HG03558 (cell line): ENCODE measurements around the gene CCDC61.

Experiments used
- ATAC-seq: cut with Tn5 transposase; IDR thresholded peaks from one replicate; pipeline ENCODE4 v1.9.1; 2021; ENCODE audit warnings: moderate number of reproducible peaks; ENCODE audit not compliant: unreplicated experiment; ENCODE audit errors: extremely low read depth

CCDC61 gene

DNA sequence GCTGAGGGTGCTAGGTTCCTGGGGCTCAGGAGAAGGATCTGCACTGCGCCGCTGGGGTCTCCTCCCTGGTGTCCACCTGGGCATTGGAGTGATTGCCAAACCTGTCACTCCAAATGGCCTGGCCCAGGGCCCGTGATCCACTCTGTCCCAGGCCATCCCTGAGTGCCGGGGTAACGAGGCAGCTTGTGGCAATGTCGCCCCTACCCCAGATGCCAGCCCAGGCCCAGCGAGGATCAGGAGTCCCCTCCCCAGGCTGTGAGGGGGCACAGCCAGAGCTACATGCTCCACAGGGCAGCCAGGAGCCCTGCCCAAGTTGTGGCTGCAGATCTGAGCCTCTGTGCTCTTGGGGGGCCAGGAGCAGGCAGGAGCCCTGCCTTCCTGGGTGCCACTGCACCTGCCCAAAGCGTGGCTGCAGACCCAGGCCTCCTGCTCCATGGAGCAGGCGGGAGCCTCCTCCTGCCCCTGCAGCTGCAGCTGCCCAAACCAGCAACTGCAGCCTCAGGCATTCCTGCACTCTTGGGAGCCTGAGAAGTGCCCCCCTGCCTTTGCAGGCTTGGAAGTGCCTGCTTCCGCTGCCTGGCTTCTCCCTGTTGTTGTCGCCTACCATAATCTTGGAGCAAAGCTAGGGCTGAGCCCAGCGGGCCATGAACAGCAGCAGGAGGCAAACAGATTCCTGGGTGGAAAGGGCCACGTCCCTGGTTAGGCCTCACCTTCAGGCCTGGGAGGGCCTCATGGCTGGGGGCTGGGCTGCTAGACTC, 40.9 kb downstream of the CCDC61 start:
- no peak for ATAC-seq

DNA sequence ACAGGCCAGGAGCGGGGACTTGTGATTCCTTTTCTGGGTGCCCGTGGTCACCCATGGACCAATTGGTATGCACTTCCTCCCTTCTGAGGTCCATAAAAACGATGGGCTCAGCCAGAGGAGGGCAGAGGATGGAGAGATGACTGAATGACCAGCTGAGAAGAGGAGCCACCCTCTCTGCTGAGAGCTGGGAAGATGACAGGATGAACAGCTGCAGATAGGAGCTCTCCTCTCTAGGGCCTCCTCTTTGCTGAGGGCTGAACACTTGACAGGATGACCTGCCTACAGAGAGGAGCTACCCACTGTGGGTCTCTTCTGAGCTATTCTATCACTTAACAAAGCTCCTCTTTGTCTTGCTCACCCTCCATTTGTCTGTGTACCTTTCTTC, 41.5 kb downstream of the CCDC61 start:
- ATAC-seq: no peak

DNA sequence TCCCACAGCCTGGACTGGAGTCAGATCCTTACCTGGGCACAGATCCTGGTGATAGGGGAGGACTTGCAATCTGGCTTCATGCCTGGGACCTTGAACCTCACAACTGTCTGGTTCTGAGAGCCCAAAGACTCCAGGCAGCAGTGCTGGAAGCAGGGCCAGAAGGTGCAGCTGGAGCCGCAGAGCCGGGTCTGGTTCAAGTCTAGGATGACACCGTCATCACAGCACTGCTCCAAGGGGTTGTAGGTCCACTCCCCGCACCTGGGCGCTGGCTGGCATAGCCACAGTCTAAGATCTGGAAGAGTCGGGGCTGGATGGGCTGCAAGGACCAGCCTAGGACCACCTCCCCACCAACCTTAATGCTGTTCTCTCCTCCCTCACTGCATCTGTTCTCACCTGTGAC, 44.9 kb downstream of the CCDC61 start:
- ATAC-seq: no peak

DNA sequence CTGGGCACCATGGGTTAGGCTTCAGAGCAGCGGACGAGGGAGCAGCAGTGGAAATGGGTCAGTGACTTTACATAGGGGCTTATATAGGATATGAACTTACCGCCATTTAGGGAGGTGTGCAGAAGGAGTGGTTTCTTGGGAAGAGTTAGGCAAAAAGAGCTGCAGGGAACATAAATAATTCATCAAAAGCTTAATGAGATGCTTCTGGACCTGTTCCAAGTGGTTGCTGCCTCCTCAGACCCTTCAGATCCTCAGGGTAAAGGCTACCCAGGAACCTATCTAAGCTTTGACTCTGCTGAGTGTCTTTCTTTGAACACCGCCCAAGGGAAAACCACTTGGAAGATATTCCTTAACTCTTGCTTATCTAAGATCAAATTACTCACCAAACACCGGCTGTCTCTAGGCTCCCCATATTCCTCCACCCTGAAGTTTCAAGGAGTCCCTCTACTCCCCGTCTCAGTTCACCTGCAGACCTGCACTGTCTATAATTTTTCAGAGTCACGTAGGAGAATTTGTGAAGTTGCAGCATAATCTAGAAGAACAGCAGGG, 45.8 kb downstream of the CCDC61 start, which contains the start of gene IGFL4:
Gene IGFL4, minus strand, starts transcription at position 51 of the 549 bp plus-strand sequence. Its CDS starts 40 bp downstream, at position 11.
- ATAC-seq: no peak

DNA sequence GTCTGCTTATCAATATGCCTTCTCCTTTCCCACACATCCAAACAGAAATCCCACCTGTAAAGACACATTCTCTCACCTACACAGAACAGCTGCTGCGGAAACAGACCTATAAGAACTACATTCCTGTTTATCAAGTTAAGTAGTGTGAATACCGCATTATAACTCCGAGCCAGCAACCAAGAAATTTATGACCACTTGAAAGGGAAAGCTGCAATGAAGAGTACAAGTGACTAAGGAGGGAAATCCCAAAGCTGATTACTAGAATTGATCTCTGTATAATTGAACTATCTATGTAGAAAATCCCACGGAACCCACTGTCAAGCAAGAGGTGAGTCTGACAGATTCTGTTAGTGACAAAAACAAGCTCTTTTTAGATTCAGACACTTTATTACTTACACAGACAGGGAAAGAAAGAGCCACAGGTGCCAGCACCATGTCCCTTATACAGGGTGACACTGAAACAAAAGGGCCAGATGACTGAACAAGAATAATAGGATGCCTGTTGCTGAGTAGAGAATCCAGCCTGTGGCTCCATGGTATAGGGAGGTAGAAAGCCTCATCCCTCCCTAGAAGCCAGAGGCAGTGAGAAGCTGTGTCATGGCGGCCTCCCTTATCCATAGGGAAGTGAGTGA, 47.1 kb downstream of the CCDC61 start:
- no peak for ATAC-seq

DNA sequence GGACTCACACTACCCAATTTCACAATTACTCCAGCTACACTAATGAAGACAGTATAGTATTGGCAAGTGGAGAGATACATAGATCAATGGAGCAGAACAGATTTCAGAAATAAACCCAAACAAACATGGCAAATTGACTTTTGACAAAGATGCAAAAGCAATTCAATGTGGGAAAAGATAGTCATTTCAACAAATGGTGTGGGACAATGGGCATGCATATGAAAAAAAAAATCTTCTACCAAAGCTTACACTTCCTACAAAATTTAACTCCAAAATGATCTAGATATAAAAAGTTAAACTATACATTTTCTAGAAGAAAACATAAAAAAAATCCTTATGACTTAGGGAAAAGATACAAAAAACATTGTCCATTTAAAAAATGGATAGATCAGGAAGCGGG, 48.3 kb downstream of the CCDC61 start:
- ATAC-seq: no peak

DNA sequence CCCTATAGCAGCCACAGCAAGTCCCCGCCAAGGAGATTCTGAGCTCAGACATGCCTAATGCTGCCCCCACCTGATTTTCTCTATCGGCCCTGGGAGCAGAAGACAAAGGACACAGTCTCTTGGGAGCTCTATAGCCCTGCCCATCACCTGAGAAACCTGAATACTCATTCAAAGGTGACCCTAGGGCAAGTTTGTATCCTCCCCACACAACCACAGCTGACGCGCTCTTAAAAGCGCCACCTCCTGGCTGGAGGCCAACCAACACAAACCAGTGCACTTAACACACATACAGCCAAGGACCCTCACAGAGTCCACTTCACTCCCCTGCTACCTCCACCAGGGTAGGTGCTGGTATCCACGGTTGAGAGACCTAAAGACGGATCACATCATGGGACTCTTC, 54.3 kb downstream of the CCDC61 start:
- no peak for ATAC-seq

- no peak for ATAC-seq
These were observed 57.6 kb downstream of the CCDC61 start for GRCh38 chr19:46052896-46053295.

DNA sequence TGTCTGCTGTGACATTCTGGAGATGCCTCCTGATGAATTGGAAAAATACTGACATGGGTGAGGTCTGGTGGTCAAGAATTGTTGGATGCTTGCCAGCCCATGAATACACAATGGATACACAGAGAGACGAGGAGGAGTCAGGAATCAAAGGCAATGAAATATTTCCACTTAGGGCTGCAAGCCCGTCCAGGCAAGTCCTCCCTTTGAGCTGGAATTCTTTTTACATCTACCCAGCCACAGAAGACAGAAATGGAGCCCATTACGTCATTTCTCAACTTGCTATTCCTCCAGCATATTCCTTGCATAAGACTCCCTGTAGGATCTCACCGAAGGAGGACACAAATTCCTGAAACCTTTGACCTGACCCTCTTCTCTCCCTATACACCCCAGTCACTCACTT, 61.3 kb downstream of the CCDC61 start:
- ATAC-seq: no peak

- ATAC-seq: no peak
These were observed 63.5 kb downstream of the CCDC61 start for GRCh38 chr19:46058778-46059177.

DNA sequence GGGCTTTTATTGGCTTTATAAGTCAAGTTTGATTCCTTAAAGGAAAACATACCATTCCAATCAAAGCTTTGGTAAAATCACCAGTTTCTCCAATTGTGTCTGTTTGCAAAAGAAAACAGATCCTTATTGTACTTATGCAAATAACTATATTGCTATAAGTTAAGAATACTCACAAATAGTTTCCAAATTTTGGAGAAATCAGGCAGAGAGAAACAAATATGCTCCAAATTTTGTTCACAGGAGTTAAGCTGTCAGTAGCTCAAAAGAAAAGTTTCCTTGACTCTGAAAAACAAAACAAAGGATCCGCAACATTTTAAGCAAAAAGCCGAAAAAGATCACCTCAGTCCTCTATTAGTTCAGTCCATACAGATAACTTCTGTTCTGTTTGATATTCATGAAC, 64.7 kb downstream of the CCDC61 start:
- no peak for ATAC-seq

- ATAC-seq: no peak
These were observed 67.9 kb downstream of the CCDC61 start for GRCh38 chr19:46063201-46063600.

DNA sequence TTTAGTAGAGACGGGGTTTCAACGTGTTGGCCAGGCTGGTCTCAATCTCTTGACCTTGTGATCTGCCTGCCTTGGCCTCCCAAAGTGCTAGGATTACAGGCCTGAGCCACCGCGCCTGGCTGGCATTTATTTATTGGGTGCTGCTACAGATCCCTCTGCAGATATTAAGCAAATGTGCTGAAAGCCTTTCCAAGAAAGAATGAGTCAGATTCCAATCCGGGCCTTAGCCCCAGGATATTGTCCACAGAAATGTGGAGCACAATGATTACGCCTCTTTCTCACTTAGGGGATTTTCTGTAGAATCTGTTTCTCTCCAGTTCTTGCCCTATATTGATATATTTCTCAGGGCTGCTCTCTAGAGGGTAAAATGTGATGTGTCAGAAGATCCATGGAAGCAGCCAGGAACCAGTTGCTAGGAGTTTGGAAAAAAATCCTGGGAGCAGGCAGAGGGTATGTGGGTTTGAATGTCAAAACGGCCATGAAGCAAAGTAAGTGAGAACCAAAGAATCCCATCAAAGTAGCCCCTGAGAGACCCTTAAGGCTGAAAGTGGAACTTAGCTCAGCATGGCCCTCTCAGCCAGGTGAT, 70.3 kb downstream of the CCDC61 start:
- ATAC-seq: no peak

- ATAC-seq: no peak
These were observed 71.2 kb downstream of the CCDC61 start for GRCh38 chr19:46066471-46066870.

DNA sequence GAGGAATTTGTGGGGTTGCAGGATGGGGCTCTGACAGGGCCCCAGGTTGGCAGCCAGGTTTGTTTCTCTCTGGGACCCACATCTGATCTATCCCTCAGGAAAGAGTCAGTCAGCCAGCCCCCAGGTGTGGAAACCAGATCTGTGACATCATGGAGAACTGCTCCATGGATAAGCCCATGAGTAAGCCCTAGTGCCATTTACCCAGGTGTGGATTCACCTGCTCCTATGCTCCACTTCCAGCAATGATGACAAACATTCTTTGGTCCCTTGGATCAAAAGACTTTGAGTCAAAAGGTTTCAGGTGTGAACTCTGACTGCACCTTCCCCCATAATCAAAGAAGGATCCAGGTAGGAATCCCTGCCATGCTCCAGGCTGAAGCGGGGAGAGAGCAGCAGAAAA, 72.4 kb downstream of the CCDC61 start:
- no peak for ATAC-seq
